GM18508 (cell line): ENCODE measurements around the gene LRP5.
"Not testable (repeated sequence)": the region's sequence is repeated elsewhere in the genome, so short reads cannot be mapped to it uniquely, and the experiment has no call there.

Source experiments
- ATAC-seq: cut with Tn5 transposase; IDR thresholded peaks from one replicate; pipeline ENCODE4 v1.9.1; 2021; ENCODE audit warnings: moderate number of reproducible peaks; ENCODE audit not compliant: insufficient read depth, unreplicated experiment

The LRP5 gene

GRCh38 chr11:68381716-68382115 is 69.3 kb downstream of the LRP5 start:
- ATAC-seq, result no peak

GRCh38 chr11:68382358-68382998 is 70.1 kb downstream of the LRP5 start:
- ATAC-seq, result no peak

GRCh38 chr11:68383976-68384501 is 71.6 kb downstream of the LRP5 start:
- no peak for ATAC-seq

GRCh38 chr11:68384530-68385081 is 72.2 kb downstream of the LRP5 start:
- ATAC-seq, result no peak

- no peak for ATAC-seq
These were observed 72.7 kb downstream of the LRP5 start for GRCh38 chr11:68385128-68385527.

- no peak for ATAC-seq
These were observed 74.1 kb downstream of the LRP5 start for GRCh38 chr11:68386331-68386978.

GRCh38 chr11:68387840-68388239 is 75.4 kb downstream of the LRP5 start:
- no peak for ATAC-seq

- no peak for ATAC-seq
These were observed 76.3 kb downstream of the LRP5 start for GRCh38 chr11:68388595-68389198.

- ATAC-seq, result no peak
These were observed 77.9 kb downstream of the LRP5 start for GRCh38 chr11:68390315-68390714.

- no peak for ATAC-seq
These were observed 80.4 kb downstream of the LRP5 start for GRCh38 chr11:68392822-68393221.

GRCh38 chr11:68396516-68396915 is 84.1 kb downstream of the LRP5 start:
- no peak for ATAC-seq

GRCh38 chr11:68397256-68397655 is 84.9 kb downstream of the LRP5 start:
- ATAC-seq, result no peak

GRCh38 chr11:68398995-68399851 is 86.8 kb downstream of the LRP5 start:
- ATAC-seq, result no peak

- ATAC-seq, result no peak
These were observed 87.5 kb downstream of the LRP5 start for GRCh38 chr11:68399916-68400315.

- not testable (repeated sequence) for ATAC-seq
These were observed 88.2 kb downstream of the LRP5 start for GRCh38 chr11:68400584-68400983.

GRCh38 chr11:68401856-68402255 is 89.5 kb downstream of the LRP5 start:
- ATAC-seq, result no peak

GRCh38 chr11:68402355-68403031 is 90.1 kb downstream of the LRP5 start:
- no peak for ATAC-seq

- ATAC-seq, result no peak
These were observed 91.0 kb downstream of the LRP5 start for GRCh38 chr11:68403424-68403823.

- no peak for ATAC-seq
These were observed 91.4 kb downstream of the LRP5 start for GRCh38 chr11:68403831-68404230.
